ENCODE measurements around the gene SCOC. TPM values are rescaled to one million over a fixed set of nuclear protein-coding genes. Genes with fewer than 3 reads are reported as not detected.

SCOC gene
- total RNA-seq, 1 experiment from 2014 or later: 49.2 TPM

GRCh38 chr4:140358281-140358680, 15.2 kb upstream of the SCOC start:
- Mint-ChIP-seq H3K4me1 (ENCODE audit: insufficient read depth, unreplicated experiment) (peaks cover 8% of the 10 kb centered on the region), H3K27ac (ENCODE audit: low read depth, unreplicated experiment) (no peak overlapping the region), H3K4me3 (ENCODE audit: unreplicated experiment) (no peak overlapping the region), H3K27me3 (ENCODE audit: insufficient read depth, unreplicated experiment) (peaks cover 13% of the 10 kb centered on the region), H3K36me3 (ENCODE audit: insufficient read depth, unreplicated experiment) (no peaks in the 10 kb centered on the region), H3K9me3 (ENCODE audit: unreplicated experiment) (no peaks in the 10 kb centered on the region)
- intact Hi-C loops (cut with micrococcal nuclease): no loop called here
- TF ChIP-seq CTCF (IDR thresholded peaks at IDR 0.05; ENCODE audit: unreplicated experiment): no peak
- DNase-seq (ENCODE audit: unreplicated experiment): no peak
- CTCF ChIA-PET: interaction anchor here (0.6 to 5.8 kb wide), 9 partner anchors 8 to 494 kb away, joined by 3 to 99 read pairs (median 32); no protein-coding TSS in a partner anchor
- POLR2A ChIA-PET: no interaction called here
- BruUV-seq (replicated peaks): no TSS peak

GRCh38 chr4:140359562-140360427, 13.7 kb upstream of the SCOC start:
- Mint-ChIP-seq H3K36me3 (ENCODE audit: insufficient read depth, unreplicated experiment) (no peaks in the 10 kb centered on the region), H3K27ac (ENCODE audit: low read depth, unreplicated experiment) (no peak overlapping the region), H3K4me3 (ENCODE audit: unreplicated experiment) (no peak overlapping the region), H3K9me3 (ENCODE audit: unreplicated experiment) (no peaks in the 10 kb centered on the region), H3K27me3 (ENCODE audit: insufficient read depth, unreplicated experiment) (peaks cover 13% of the 10 kb centered on the region), H3K4me1 (ENCODE audit: insufficient read depth, unreplicated experiment) (peaks cover 8% of the 10 kb centered on the region)
- peak; percentile 90 for DNase-seq (ENCODE audit: unreplicated experiment)
- ChIA-PET POLR2A (interaction anchor here (0.6 to 5.0 kb wide), 5 partner anchors 14 to 1961 kb away, joined by 3 to 31 read pairs (median 3); partner anchors contain the start of gene SCOC), CTCF (interaction anchor here (0.5 to 5.8 kb wide), 84 partner anchors 9 to 1296 kb away, joined by 3 to 99 read pairs (median 4); partner anchors contain the start of genes ELMOD2 and SCOC)
- peak; percentile 80 for TF ChIP-seq CTCF (IDR thresholded peaks at IDR 0.05; ENCODE audit: unreplicated experiment)
- intact Hi-C loops (cut with micrococcal nuclease): loop anchor here (1.0 kb wide), 5 partner anchors 165 to 704 kb away; partner anchors contain the start of gene ELMOD2
- BruUV-seq (replicated peaks): no TSS peak

- no TSS peak for BruUV-seq (replicated peaks)
- Mint-ChIP-seq H3K4me1 (ENCODE audit: insufficient read depth, unreplicated experiment) (peaks cover 8% of the 10 kb centered on the region), H3K4me3 (ENCODE audit: unreplicated experiment) (no peak overlapping the region), H3K27me3 (ENCODE audit: insufficient read depth, unreplicated experiment) (peaks cover 13% of the 10 kb centered on the region), H3K36me3 (ENCODE audit: insufficient read depth, unreplicated experiment) (no peaks in the 10 kb centered on the region), H3K9me3 (ENCODE audit: unreplicated experiment) (no peaks in the 10 kb centered on the region), H3K27ac (ENCODE audit: low read depth, unreplicated experiment) (no peak overlapping the region)
- ChIA-PET POLR2A (interaction anchor here (0.7 to 5.0 kb wide), 3 partner anchors 13 to 248 kb away, joined by 3 to 31 read pairs (median 3); partner anchors contain the start of gene SCOC), CTCF (interaction anchor here (0.6 to 5.8 kb wide), 27 partner anchors 8 to 946 kb away, joined by 3 to 99 read pairs (median 10); partner anchors contain the start of genes ELMOD2 and SCOC)
- no peak for TF ChIP-seq CTCF (IDR thresholded peaks at IDR 0.05; ENCODE audit: unreplicated experiment)
- intact Hi-C loops (cut with micrococcal nuclease): no loop called here
- DNase-seq (ENCODE audit: unreplicated experiment): no peak
These were observed 12.3 kb upstream of the SCOC start for GRCh38 chr4:140361099-140361498.

DNA sequence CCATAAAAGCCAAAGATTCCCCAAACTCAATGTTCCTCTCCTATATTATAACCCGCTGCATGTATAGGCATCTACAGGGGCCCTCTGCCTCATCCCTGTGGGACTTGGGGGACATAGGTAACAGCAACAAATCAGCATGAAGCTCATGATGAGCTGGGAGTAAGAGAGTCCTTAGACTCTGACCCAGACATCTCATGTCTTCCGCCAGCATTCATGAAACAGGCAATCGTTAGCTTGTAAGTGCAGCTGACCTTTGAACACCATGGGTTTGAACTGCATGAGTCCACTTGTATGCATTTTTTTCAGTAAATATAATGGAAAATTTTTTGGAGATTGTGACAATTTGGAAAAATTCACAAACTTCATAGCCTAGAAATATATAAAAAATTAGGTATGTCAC, 10.4 kb upstream of the SCOC start:
- peaks cover 4% of the 10 kb centered on the region for H3K27me3 Mint-ChIP-seq (ENCODE audit: insufficient read depth, unreplicated experiment)
- H3K4me3 Mint-ChIP-seq (ENCODE audit: unreplicated experiment): no peak overlapping the region
- TF ChIP-seq CTCF (IDR thresholded peaks at IDR 0.05; ENCODE audit: unreplicated experiment): no peak
- H3K4me1 Mint-ChIP-seq (ENCODE audit: insufficient read depth, unreplicated experiment): peaks cover 8% of the 10 kb centered on the region
- H3K36me3 Mint-ChIP-seq (ENCODE audit: insufficient read depth, unreplicated experiment): no peaks in the 10 kb centered on the region
- no peak overlapping the region for H3K27ac Mint-ChIP-seq (ENCODE audit: low read depth, unreplicated experiment)
- no peak for DNase-seq (ENCODE audit: unreplicated experiment)
- no peaks in the 10 kb centered on the region for H3K9me3 Mint-ChIP-seq (ENCODE audit: unreplicated experiment)
- intact Hi-C loops (cut with micrococcal nuclease): no loop called here
- no TSS peak for BruUV-seq (replicated peaks)
- ChIA-PET CTCF (interaction anchor here (1.3 to 5.8 kb wide), 4 partner anchors 11 to 488 kb away, joined by 3 to 99 read pairs (median 28); partner anchors contain the start of gene SCOC), POLR2A (interaction anchor here (0.7 to 5.0 kb wide), 4 partner anchors 11 to 1799 kb away, joined by 3 to 31 read pairs (median 4); partner anchors contain the start of gene SCOC)
